ENCODE results near the gene ERCC6.

- TF ChIP-seq CTCF (IDR thresholded peaks at IDR 0.05) (no peak), POLR2A (IDR thresholded peaks at IDR 0.05) (no peak)
These were observed 33.7 kb upstream of the ERCC6 start for GRCh38 chr10:49572594-49573114.
